ENCODE data around the gene DLD. TPM values are rescaled to one million over a fixed set of nuclear protein-coding genes. Genes with fewer than 3 reads are reported as not detected.
"Not testable (repeated sequence)": the region's sequence is repeated elsewhere in the genome, so short reads cannot be mapped to it uniquely, and the experiment has no call there.

DLD gene
- total and polyA plus RNA-seq, 5 donors from 2014 or later, result 44.3 to 81.8 (median 51.6) TPM

- Histone ChIP-seq H3K27me3 (ENCODE audit: control insufficient read depth, insufficient read depth, low read length) (no peaks in the 10 kb centered on the region), H3K36me3 (ENCODE audit: control insufficient read depth, insufficient read depth, low read length) (peaks cover 66% of the 10 kb centered on the region), H3K4me1 (ENCODE audit: control insufficient read depth, insufficient read depth, low read length, poor library complexity, severe bottlenecking) (no peaks in the 10 kb centered on the region), H3K9me3 (ENCODE audit: control insufficient read depth in 2 of 2, low read length in 2 of 2) (no peaks in the 10 kb centered on the region), H3K27ac (ENCODE audit: insufficient read depth, low read length, poor library complexity, severe bottlenecking) (no peak overlapping the region), H3K4me3 (ENCODE audit: low read depth, low read length) (no peak overlapping the region)
- Mint-ChIP-seq H3K36me3 (peaks cover 73% of the 10 kb centered on the region), H3K27ac (peak overlapping the region in 2 of 3 donors; percentile 23 to 52), H3K4me1 (peaks cover 31 to 41% (median 36%) of the 10 kb centered on the region in 4 donors), H3K9me3 (no peaks in the 10 kb centered on the region), H3K27me3 (no peaks in the 10 kb centered on the region), H3K4me3 (no peak overlapping the region)
- no peak for ATAC-seq (ENCODE audit: low read depth in 2 of 2)
- no peak for DNase-seq
These were observed 27.0 kb downstream of the DLD start for GRCh38 chr7:107917763-107918651.

- H3K4me3 Mint-ChIP-seq, result no peak overlapping the region
These were observed 28.0 kb downstream of the DLD start for GRCh38 chr7:107918948-107919347.

GRCh38 chr7:107920048-107920772, 29.2 kb downstream of the DLD start:
- H3K36me3 Mint-ChIP-seq, result peaks cover 60% of the 10 kb centered on the region
- Histone ChIP-seq H3K4me3 (ENCODE audit: low read depth, low read length) (no peak overlapping the region), H3K27me3 (ENCODE audit: control insufficient read depth, insufficient read depth, low read length) (no peaks in the 10 kb centered on the region), H3K27ac (ENCODE audit: insufficient read depth, low read length, poor library complexity, severe bottlenecking) (no peak overlapping the region), H3K36me3 (ENCODE audit: control insufficient read depth, insufficient read depth, low read length) (peaks cover 70% of the 10 kb centered on the region), H3K4me1 (ENCODE audit: control insufficient read depth, insufficient read depth, low read length, poor library complexity, severe bottlenecking) (peaks cover 17% of the 10 kb centered on the region), H3K9me3 (ENCODE audit: control insufficient read depth in 2 of 2, low read length in 2 of 2) (no peaks in the 10 kb centered on the region)
- H3K27ac Mint-ChIP-seq, result peak overlapping the region in 1 of 3 donors; percentile 25
- peaks cover 31 to 48% (median 35%) of the 10 kb centered on the region in 4 donors for H3K4me1 Mint-ChIP-seq
- H3K4me3 Mint-ChIP-seq, result no peak overlapping the region
- DNase-seq, result no peak
- H3K27me3 Mint-ChIP-seq, result no peaks in the 10 kb centered on the region
- no peaks in the 10 kb centered on the region for H3K9me3 Mint-ChIP-seq
- no peak for ATAC-seq (ENCODE audit: low read depth in 2 of 2)

More at GRCh38 chr7:107918948-107919347, 28.0 kb downstream of the DLD start:
- Mint-ChIP-seq H3K4me1 (peaks cover 27 to 44% (median 33%) of the 10 kb centered on the region in 4 donors), H3K36me3 (peaks cover 65% of the 10 kb centered on the region), H3K9me3 (no peaks in the 10 kb centered on the region), H3K27ac (no peak overlapping the region), H3K27me3 (no peaks in the 10 kb centered on the region)
- Histone ChIP-seq H3K36me3 (ENCODE audit: control insufficient read depth, insufficient read depth, low read length) (peaks cover 69% of the 10 kb centered on the region), H3K27ac (ENCODE audit: insufficient read depth, low read length, poor library complexity, severe bottlenecking) (no peak overlapping the region), H3K9me3 (ENCODE audit: control insufficient read depth in 2 of 2, low read length in 2 of 2) (no peaks in the 10 kb centered on the region), H3K27me3 (ENCODE audit: control insufficient read depth, insufficient read depth, low read length) (no peaks in the 10 kb centered on the region), H3K4me3 (ENCODE audit: low read depth, low read length) (no peak overlapping the region), H3K4me1 (ENCODE audit: control insufficient read depth, insufficient read depth, low read length, poor library complexity, severe bottlenecking) (peaks cover 5% of the 10 kb centered on the region)
- no peak for ATAC-seq (ENCODE audit: low read depth in 2 of 2)
- DNase-seq, result no peak

- H3K4me1 Mint-ChIP-seq, result peaks cover 36 to 63% (median 44%) of the 10 kb centered on the region in 4 donors
- not testable (repeated sequence) for H3K4me3 Mint-ChIP-seq; H3K27me3 Mint-ChIP-seq; H3K9me3 Mint-ChIP-seq; DNase-seq; H3K9me3 ChIP-seq (ENCODE audit: control insufficient read depth in 2 of 2, low read length in 2 of 2); ATAC-seq (ENCODE audit: low read depth in 2 of 2); H3K4me3 ChIP-seq (ENCODE audit: low read depth, low read length); H3K27me3 ChIP-seq (ENCODE audit: control insufficient read depth, insufficient read depth, low read length); H3K27ac ChIP-seq (ENCODE audit: insufficient read depth, low read length, poor library complexity, severe bottlenecking); H3K27ac Mint-ChIP-seq
- H3K36me3 Mint-ChIP-seq, result peaks cover 63% of the 10 kb centered on the region
- H3K4me1 ChIP-seq (ENCODE audit: control insufficient read depth, insufficient read depth, low read length, poor library complexity, severe bottlenecking), result peaks cover 17% of the 10 kb centered on the region
- peaks cover 56% of the 10 kb centered on the region for H3K36me3 ChIP-seq (ENCODE audit: control insufficient read depth, insufficient read depth, low read length)
These were observed 30.8 kb downstream of the DLD start for GRCh38 chr7:107921826-107922225.

- ATAC-seq (ENCODE audit: low read depth in 2 of 2), result no peak
- Mint-ChIP-seq H3K36me3 (peaks cover 61% of the 10 kb centered on the region), H3K4me1 (peaks cover 36 to 63% (median 45%) of the 10 kb centered on the region in 4 donors), H3K27ac (peak overlapping the region in 1 of 3 donors; percentile 56), H3K4me3 (no peak overlapping the region), H3K9me3 (no peaks in the 10 kb centered on the region), H3K27me3 (no peaks in the 10 kb centered on the region)
- peaks cover 17% of the 10 kb centered on the region for H3K4me1 ChIP-seq (ENCODE audit: control insufficient read depth, insufficient read depth, low read length, poor library complexity, severe bottlenecking)
- no peaks in the 10 kb centered on the region for H3K27me3 ChIP-seq (ENCODE audit: control insufficient read depth, insufficient read depth, low read length)
- no peak overlapping the region for H3K27ac ChIP-seq (ENCODE audit: insufficient read depth, low read length, poor library complexity, severe bottlenecking)
- H3K4me3 ChIP-seq (ENCODE audit: low read depth, low read length), result no peak overlapping the region
- no peak for DNase-seq
- H3K9me3 ChIP-seq (ENCODE audit: control insufficient read depth in 2 of 2, low read length in 2 of 2), result no peaks in the 10 kb centered on the region
- peaks cover 50% of the 10 kb centered on the region for H3K36me3 ChIP-seq (ENCODE audit: control insufficient read depth, insufficient read depth, low read length)
These were observed 31.9 kb downstream of the DLD start for GRCh38 chr7:107922886-107923285.

- Histone ChIP-seq H3K27ac (ENCODE audit: insufficient read depth, low read length, poor library complexity, severe bottlenecking) (peak overlapping the region; percentile 35), H3K4me1 (ENCODE audit: control insufficient read depth, insufficient read depth, low read length, poor library complexity, severe bottlenecking) (peaks cover 17% of the 10 kb centered on the region), H3K36me3 (ENCODE audit: control insufficient read depth, insufficient read depth, low read length) (peaks cover 29% of the 10 kb centered on the region), H3K9me3 (ENCODE audit: control insufficient read depth in 2 of 2, low read length in 2 of 2) (no peaks in the 10 kb centered on the region), H3K27me3 (ENCODE audit: control insufficient read depth, insufficient read depth, low read length) (no peaks in the 10 kb centered on the region), H3K4me3 (ENCODE audit: low read depth, low read length) (peak overlapping the region; percentile 53)
- peak overlapping the region; percentile 0 to 91 (median 11) for H3K27ac Mint-ChIP-seq
- no peaks in the 10 kb centered on the region for H3K27me3 Mint-ChIP-seq
- peak overlapping the region; percentile 0 to 47 (median 12) for H3K4me3 Mint-ChIP-seq
- no peaks in the 10 kb centered on the region for H3K9me3 Mint-ChIP-seq
- peaks cover 52% of the 10 kb centered on the region for H3K36me3 Mint-ChIP-seq
- H3K4me1 Mint-ChIP-seq, result peaks cover 30 to 57% (median 43%) of the 10 kb centered on the region in 4 donors
- ATAC-seq (ENCODE audit: low read depth in 2 of 2) (no peak), DNase-seq (peak in 2 of 3 donors; percentile 9 to 39)
These were observed 34.0 kb downstream of the DLD start for GRCh38 chr7:107924841-107925504.

GRCh38 chr7:107926481-107926880, 35.5 kb downstream of the DLD start:
- ATAC-seq (ENCODE audit: low read depth in 2 of 2) (no peak), DNase-seq (no peak)
- Histone ChIP-seq H3K27me3 (ENCODE audit: control insufficient read depth, insufficient read depth, low read length) (no peaks in the 10 kb centered on the region), H3K4me1 (ENCODE audit: control insufficient read depth, insufficient read depth, low read length, poor library complexity, severe bottlenecking) (peaks cover 17% of the 10 kb centered on the region), H3K27ac (ENCODE audit: insufficient read depth, low read length, poor library complexity, severe bottlenecking) (no peak overlapping the region), H3K36me3 (ENCODE audit: control insufficient read depth, insufficient read depth, low read length) (peaks cover 19% of the 10 kb centered on the region), H3K9me3 (ENCODE audit: control insufficient read depth in 2 of 2, low read length in 2 of 2) (no peaks in the 10 kb centered on the region), H3K4me3 (ENCODE audit: low read depth, low read length) (no peak overlapping the region)
- Mint-ChIP-seq H3K27me3 (no peaks in the 10 kb centered on the region), H3K9me3 (no peaks in the 10 kb centered on the region), H3K4me3 (no peak overlapping the region), H3K36me3 (peaks cover 39% of the 10 kb centered on the region), H3K27ac (peak overlapping the region in 2 of 3 donors; percentile 53 to 56), H3K4me1 (peaks cover 25 to 51% (median 39%) of the 10 kb centered on the region in 4 donors)
